C4-2B (cell line): ENCODE data around the gene ARMC12.
A peak's percentile ranks its signal among the peaks of the same experiment; 100 is the strongest.

ENCODE experiments used
- H3K27ac ChIP-seq: fragments of 450-650 bp; 2 replicates; pipeline ENCODE4 v1.5.1; 2017
- CTCF ChIP-seq: fragments of 450-650 bp; conservative IDR thresholded peaks from 2 replicates; pipeline ENCODE4 v1.5.1; 2017; ENCODE audit warnings: mild to moderate bottlenecking
- ZFX ChIP-seq: fragments of 450-650 bp; IDR thresholded peaks from 2 replicates; pipeline ENCODE4 v1.6.1; 2017

ARMC12 gene

GRCh38 chr6:35737413-35738211 lies 780 bp downstream of the ARMC12 start:
- H3K27ac ChIP-seq = peak overlapping the region; percentile 1; the same call in 1 of the 2 replicates
- TF ChIP-seq CTCF (peak; percentile 90), ZFX (no peak)

DNA sequence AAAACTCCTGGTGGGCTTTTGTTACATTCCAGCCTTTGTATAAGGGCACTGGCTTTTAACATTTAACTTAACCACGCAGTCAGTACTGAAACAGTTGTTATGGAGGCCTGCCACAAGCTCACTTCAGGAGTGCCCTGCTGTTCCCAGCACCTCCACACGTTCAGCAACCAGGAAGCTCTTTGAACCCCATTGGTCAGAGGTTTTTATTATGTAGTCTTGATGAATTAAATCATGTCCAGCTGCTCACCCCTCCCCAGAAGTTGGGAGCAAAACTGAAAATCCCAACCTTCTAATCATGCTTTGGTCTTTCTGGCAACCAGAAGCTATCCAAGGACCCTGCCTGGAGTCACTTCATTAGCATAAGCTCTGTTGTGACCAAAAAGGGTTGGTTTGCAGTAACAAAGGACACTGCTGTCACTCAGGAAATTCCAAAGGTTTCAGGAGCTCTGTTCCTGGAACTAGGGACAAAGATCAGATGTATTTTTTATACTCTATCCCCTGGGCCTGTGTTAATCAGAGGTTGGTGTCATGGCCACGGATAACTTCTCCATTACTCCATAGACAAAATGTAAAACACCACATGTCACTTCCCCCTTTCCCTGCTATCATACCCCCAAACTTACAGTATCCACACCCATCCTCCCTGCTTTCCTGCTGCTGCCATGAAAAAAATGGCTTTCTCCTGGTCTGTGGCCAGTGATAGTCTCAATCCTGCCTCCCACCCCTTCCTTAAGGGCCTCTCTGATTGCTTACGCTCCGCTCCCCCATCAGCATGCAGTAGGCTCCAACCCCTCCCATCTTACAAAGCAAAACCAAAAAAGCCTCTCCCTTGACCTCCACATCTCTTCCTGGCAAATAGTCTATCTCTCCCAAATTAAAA lies 3.1 kb downstream of the ARMC12 start:
- no peak overlapping the region for H3K27ac ChIP-seq
- TF ChIP-seq CTCF (no peak), ZFX (no peak)

GRCh38 chr6:35742842-35743241 lies 6.0 kb downstream of the ARMC12 start:
- TF ChIP-seq CTCF = no peak
- TF ChIP-seq ZFX = no peak

DNA sequence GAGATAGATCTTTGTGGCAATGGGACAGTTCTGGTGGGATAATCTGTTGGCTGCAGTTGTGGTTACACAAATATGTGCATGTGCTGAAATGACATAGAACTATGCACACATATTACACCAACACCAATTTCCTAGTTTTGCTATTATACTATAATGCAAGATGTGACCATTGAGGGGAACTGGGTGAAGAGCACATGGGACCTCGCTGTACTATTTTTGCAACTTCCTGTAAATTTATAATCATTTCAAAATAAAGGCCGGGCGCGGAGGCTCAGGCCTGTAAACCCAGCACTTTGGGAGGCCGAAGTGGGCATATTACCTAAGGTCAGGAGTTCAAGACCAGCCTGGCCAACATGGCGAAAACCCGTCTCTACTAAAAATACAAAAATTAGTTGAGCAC lies 8.7 kb downstream of the ARMC12 start:
- H3K27ac ChIP-seq = no peak overlapping the region
- no peak for TF ChIP-seq CTCF
- no peak for TF ChIP-seq ZFX

More at GRCh38 chr6:35742842-35743241, 6.0 kb downstream of the ARMC12 start:
- H3K27ac ChIP-seq = no peak overlapping the region

- H3K27ac ChIP-seq = no peak overlapping the region
- TF ChIP-seq ZFX (no peak), CTCF (no peak)
Measured at GRCh38 chr6:35746516-35746915, 9.7 kb downstream of the ARMC12 start.

DNA sequence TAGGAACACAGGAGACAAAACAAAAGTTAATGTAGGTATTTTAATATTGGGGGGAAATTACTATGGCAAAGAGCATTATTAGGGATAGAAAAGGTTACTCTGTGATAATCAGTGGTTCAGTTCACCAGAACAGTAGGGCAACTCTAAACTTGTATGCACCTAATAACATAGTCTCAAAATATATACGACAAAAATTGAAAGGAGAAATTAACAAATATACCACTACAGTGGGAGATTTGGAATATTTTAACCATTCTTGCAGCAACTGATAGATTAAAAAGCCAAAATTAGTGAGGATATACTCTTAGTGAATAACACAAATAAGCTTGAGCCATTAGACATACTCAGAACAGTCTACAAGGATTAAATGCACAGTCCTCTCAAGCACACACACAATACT lies 11.0 kb downstream of the ARMC12 start:
- TF ChIP-seq ZFX (no peak), CTCF (no peak)
- H3K27ac ChIP-seq = no peak overlapping the region

DNA sequence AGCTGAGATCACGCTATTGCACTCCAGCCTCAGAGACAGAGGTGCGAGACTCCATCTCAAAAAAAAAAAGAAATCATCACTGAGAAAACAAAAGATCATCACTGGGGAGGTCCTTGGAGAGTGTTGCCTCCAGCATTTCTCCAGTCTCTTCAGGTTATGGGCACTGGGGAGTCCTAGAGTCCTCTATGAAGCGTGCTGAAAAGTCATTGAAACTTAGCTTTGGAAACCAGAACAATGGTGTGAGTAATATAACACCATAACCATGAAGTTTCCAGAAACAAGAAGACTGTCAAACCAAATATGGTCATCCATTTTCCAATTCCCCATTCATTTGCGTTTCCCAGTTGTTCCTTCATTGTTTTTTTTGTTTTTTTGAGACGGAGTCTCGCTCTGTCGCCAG lies 13.7 kb downstream of the ARMC12 start:
- H3K27ac ChIP-seq = no peak overlapping the region
- TF ChIP-seq CTCF (no peak), ZFX (no peak)
